Measurements from ENCODE around the gene CENPN.

Gene CENPN

DNA sequence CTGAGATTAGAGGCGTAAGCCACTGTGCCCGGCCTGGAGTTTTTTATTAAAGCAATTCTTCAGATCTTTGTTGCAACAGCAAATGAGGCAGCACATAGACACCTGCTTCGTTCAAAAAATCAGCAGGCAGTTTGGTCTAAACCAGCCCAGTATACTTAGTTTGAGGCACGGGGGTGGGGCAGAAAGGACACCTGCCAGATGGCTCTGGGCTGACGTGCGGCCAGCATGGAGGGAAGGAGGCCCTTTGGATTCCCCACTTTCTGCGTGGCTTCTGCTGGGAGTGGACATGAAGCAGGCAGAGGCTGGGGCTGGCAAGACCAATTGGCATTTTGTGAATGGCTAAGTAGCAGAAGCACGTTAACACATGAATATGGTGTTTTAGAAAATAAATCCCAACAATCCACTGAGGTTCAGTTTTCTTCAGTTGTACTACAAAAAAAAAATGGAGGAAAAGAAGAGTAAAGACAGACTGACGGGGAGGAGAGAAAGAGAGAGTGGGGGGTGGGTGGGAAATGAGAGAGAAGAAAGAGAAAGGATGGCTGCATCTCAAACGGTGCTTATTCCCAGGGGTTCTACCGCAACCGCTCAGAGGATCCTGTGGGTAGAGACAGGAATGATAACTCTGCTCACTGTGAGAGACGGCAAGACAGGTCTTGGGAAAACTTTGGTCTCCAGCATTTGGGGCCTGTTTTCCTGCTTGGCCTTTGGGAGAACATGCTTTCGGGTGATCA lies 53.7 kb downstream of the CENPN start:
- ChIA-PET CTCF (no interaction called here), POLR2A (no interaction called here)
- TF ChIP-seq, protein P1, sequence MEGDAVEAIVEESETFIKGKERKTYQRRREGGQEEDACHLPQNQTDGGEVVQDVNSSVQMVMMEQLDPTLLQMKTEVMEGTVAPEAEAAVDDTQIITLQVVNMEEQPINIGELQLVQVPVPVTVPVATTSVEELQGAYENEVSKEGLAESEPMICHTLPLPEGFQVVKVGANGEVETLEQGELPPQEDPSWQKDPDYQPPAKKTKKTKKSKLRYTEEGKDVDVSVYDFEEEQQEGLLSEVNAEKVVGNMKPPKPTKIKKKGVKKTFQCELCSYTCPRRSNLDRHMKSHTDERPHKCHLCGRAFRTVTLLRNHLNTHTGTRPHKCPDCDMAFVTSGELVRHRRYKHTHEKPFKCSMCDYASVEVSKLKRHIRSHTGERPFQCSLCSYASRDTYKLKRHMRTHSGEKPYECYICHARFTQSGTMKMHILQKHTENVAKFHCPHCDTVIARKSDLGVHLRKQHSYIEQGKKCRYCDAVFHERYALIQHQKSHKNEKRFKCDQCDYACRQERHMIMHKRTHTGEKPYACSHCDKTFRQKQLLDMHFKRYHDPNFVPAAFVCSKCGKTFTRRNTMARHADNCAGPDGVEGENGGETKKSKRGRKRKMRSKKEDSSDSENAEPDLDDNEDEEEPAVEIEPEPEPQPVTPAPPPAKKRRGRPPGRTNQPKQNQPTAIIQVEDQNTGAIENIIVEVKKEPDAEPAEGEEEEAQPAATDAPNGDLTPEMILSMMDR (IDR thresholded peaks at IDR 0.05; ENCODE audit: insufficient read depth, low read length, missing control alignments), result no peak
- no peak for DNase-seq (ENCODE audit: low read depth, low spot score)
- H3K4me3 ChIP-seq (ENCODE audit: low read depth, low read length), result no peak overlapping the region

DNA sequence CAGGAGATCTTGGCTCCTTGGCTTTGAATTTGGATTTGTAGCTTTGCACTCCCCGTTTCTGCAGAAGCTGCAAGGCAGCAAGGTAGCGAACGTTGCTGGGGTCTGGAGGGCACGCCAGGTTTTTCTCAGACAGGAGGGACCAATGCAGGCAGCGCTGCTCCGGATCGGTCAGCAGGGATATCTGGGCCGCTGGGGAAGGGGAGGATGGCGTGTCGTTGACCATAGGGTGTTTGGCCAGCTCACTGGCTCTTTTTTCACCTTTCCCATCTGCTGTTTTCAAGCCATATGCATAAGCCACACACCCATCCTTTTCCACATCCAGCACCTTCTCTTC lies 54.3 kb downstream of the CENPN start:
- ChIA-PET POLR2A (no interaction called here), CTCF (no interaction called here)
- DNase-seq (ENCODE audit: low read depth, low spot score), result no peak
- no peak overlapping the region for H3K4me3 ChIP-seq (ENCODE audit: low read depth, low read length)
- TF ChIP-seq, protein P1 (IDR thresholded peaks at IDR 0.05; ENCODE audit: insufficient read depth, low read length, missing control alignments), result no peak

DNA sequence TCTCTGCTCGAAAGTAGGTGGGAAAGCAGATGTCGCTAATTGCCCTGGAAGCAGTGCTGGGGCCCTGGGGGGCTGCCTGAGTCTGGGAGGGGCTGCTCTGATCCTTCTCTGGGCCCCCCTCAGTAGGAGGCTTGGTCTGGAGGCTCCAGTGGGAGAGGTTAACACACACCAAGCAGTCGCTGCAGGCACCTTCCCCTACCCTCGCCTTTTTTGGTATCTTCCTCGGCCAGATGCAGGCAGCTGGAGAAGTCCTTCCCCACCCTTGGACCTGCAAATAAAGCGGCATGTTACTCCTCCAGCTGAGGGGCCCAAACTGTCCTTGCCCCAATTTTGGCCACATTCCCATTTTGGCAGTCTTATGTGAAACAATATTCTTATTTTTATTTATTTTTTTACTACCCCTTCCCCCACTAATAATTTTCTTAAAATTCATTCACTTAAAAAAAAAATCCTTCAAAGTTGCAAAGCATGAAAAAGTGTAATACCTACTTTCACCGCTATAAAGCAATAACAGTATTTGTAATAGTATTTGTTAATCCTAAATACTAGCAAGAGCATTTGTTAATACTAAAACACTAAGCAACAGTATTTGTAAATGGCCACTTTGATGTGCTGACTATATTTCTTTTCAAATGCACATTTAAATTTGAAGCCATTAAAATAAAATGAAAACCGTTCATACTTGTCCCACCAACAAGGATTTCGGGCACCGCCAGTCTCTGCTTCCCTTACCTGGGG lies 55.0 kb downstream of the CENPN start:
- ChIA-PET POLR2A (no interaction called here), CTCF (no interaction called here)
- H3K4me3 ChIP-seq (ENCODE audit: low read depth, low read length), result no peak overlapping the region
- TF ChIP-seq, protein P1 (IDR thresholded peaks at IDR 0.05; ENCODE audit: insufficient read depth, low read length, missing control alignments), result no peak
- no peak for DNase-seq (ENCODE audit: low read depth, low spot score)

DNA sequence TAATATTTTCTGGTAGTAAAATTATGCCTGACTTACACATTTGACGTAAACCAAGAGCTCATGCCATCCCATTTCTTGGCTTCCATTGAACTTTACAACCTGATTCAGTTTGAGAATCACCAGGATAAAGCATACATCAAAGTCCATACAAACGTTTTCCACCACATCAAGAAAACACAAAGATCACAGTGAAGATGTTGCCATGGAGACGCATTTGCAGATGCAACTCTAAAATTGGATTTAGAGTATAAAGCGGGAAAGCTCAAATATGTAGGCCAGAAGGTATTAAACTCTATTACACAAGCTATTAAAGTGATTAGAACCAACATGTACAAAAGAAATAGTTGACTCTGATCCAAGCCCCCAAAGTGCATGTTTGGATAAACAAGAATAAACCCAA lies 59.7 kb downstream of the CENPN start:
- POLR2A ChIA-PET, result no interaction called here
- CTCF ChIA-PET, result interaction anchor here (2.0 kb wide), 1 partner anchor 30 kb away, joined by 6 read pairs; no protein-coding TSS in a partner anchor
- TF ChIP-seq, protein P1 (IDR thresholded peaks at IDR 0.05; ENCODE audit: insufficient read depth, low read length, missing control alignments), result no peak
- H3K4me3 ChIP-seq (ENCODE audit: low read depth, low read length), result no peak overlapping the region
- DNase-seq (ENCODE audit: low read depth, low spot score), result no peak

DNA sequence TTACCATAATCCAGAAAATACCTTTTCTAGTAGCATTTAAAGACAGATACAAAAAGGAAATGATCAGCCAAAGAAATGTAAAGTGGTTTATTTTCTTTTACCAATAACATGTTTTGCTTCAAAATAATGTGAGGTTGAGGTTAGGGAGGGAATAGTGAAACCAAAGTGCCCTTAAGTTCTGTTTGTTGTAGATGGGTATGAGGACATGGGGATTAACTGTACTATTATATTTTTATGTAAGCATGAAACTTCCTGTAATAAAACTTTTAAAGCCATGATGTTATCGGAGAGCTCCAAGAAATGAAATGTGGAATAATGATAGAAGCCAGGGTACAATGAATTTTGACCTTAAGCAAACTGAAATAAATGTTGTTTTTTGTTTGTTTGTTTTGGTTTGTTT lies 60.2 kb downstream of the CENPN start:
- DNase-seq (ENCODE audit: low read depth, low spot score), result no peak
- no peak overlapping the region for H3K4me3 ChIP-seq (ENCODE audit: low read depth, low read length)
- ChIA-PET CTCF (interaction anchor here (2.0 kb wide), 1 partner anchor 30 kb away, joined by 6 read pairs; no protein-coding TSS in a partner anchor), POLR2A (no interaction called here)
- TF ChIP-seq, protein P1 (IDR thresholded peaks at IDR 0.05; ENCODE audit: insufficient read depth, low read length, missing control alignments), result no peak

DNA sequence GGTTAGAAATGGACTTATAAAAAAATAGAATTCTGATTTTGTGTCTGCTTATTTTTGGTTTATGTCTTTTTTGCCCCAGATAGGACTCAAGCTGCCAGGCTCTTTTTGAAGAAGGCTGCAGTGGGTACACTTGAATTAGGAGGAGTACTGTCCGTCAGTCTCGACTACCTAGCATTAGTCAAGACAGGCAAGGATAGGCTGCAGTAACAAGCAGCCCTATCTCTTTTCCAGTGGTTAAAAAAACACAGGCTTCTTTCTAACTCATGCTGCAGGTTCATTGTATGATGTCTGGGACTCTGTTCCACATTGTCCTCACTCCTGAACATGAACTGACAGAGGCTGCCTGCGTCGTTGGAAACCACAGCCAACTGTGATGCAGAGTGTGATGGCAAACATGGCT lies 62.0 kb downstream of the CENPN start:
- TF ChIP-seq, protein P1 (IDR thresholded peaks at IDR 0.05; ENCODE audit: insufficient read depth, low read length, missing control alignments), result no peak
- no peak for DNase-seq (ENCODE audit: low read depth, low spot score)
- ChIA-PET CTCF (no interaction called here), POLR2A (no interaction called here)
- H3K4me3 ChIP-seq (ENCODE audit: low read depth, low read length), result no peak overlapping the region
